ENCODE data around the gene PLAU.
"Not testable (repeated sequence)": the region's sequence is repeated elsewhere in the genome, so short reads cannot be mapped to it uniquely, and the experiment has no call there.

Gene PLAU

GRCh38 chr10:73894245-73894971, 16.5 kb upstream of the PLAU start:
- H3K4me1 ChIP-seq (ENCODE audit: low read length), result no peaks in the 10 kb centered on the region
- no peaks in the 10 kb centered on the region for H4K20me1 ChIP-seq (ENCODE audit: insufficient read depth, low read length)
- no peak overlapping the region for H3K4me3 ChIP-seq (ENCODE audit: low read length)
- H3K9ac ChIP-seq (ENCODE audit: low read length), result no peak overlapping the region
- H2AFZ ChIP-seq (ENCODE audit: low read length), result no peak overlapping the region
- H3K27me3 ChIP-seq (replicated peaks; ENCODE audit: insufficient read depth, low read length), result no peaks in the 10 kb centered on the region
- H3K79me2 ChIP-seq (ENCODE audit: low read length), result no peaks in the 10 kb centered on the region
- H3K9me3 ChIP-seq (replicated peaks; ENCODE audit: insufficient read depth, low read length), result no peaks in the 10 kb centered on the region
- DNase-seq, result no peak
- H3K27ac ChIP-seq (ENCODE audit: low read length), result no peak overlapping the region
- no peak for TF ChIP-seq CTCF (IDR thresholded peaks at IDR 0.05; ENCODE audit: low read length)
- TF ChIP-seq EZH2phosphoT487 (IDR thresholded peaks at IDR 0.05; ENCODE audit: low read length), result no peak
- no peak for TF ChIP-seq EZH2 (optimal IDR thresholded peaks at IDR 0.05; ENCODE audit: low read depth, low read length)
- no peaks in the 10 kb centered on the region for H3K9me2 ChIP-seq (replicated peaks; ENCODE audit: insufficient read depth, low read length)
- no peaks in the 10 kb centered on the region for H3F3A ChIP-seq (ENCODE audit: insufficient read depth, low read length)
- no peak overlapping the region for H3K4me2 ChIP-seq (ENCODE audit: low read depth, low read length)
- H3K36me3 ChIP-seq (replicated peaks; ENCODE audit: insufficient read depth, low read length), result no peaks in the 10 kb centered on the region

- H3F3A ChIP-seq (ENCODE audit: insufficient read depth, low read length); H3K9ac ChIP-seq (ENCODE audit: low read length); DNase-seq; H3K27me3 ChIP-seq (replicated peaks; ENCODE audit: insufficient read depth, low read length); H3K79me2 ChIP-seq (ENCODE audit: low read length); H3K27ac ChIP-seq (ENCODE audit: low read length); H3K9me2 ChIP-seq (replicated peaks; ENCODE audit: insufficient read depth, low read length); H3K4me1 ChIP-seq (ENCODE audit: low read length); H3K4me3 ChIP-seq (ENCODE audit: low read length); H2AFZ ChIP-seq (ENCODE audit: low read length); H4K20me1 ChIP-seq (ENCODE audit: insufficient read depth, low read length); H3K9me3 ChIP-seq (replicated peaks; ENCODE audit: insufficient read depth, low read length); H3K36me3 ChIP-seq (replicated peaks; ENCODE audit: insufficient read depth, low read length); H3K4me2 ChIP-seq (ENCODE audit: low read depth, low read length): not testable (repeated sequence)
These were observed 15.6 kb upstream of the PLAU start for GRCh38 chr10:73895381-73895780.

- Histone ChIP-seq H2AFZ (ENCODE audit: low read length) (no peak overlapping the region), H3K36me3 (replicated peaks; ENCODE audit: insufficient read depth, low read length) (no peaks in the 10 kb centered on the region), H3K4me2 (ENCODE audit: low read depth, low read length) (no peak overlapping the region), H3K9me2 (replicated peaks; ENCODE audit: insufficient read depth, low read length) (no peaks in the 10 kb centered on the region), H3K27ac (ENCODE audit: low read length) (no peak overlapping the region), H3K9me3 (replicated peaks; ENCODE audit: insufficient read depth, low read length) (no peaks in the 10 kb centered on the region), H3K9ac (ENCODE audit: low read length) (no peak overlapping the region), H3K4me1 (ENCODE audit: low read length) (no peaks in the 10 kb centered on the region), H4K20me1 (ENCODE audit: insufficient read depth, low read length) (no peaks in the 10 kb centered on the region), H3K27me3 (replicated peaks; ENCODE audit: insufficient read depth, low read length) (no peaks in the 10 kb centered on the region), H3F3A (ENCODE audit: insufficient read depth, low read length) (no peaks in the 10 kb centered on the region), H3K79me2 (ENCODE audit: low read length) (no peaks in the 10 kb centered on the region), H3K4me3 (ENCODE audit: low read length) (no peak overlapping the region)
- TF ChIP-seq EZH2phosphoT487 (IDR thresholded peaks at IDR 0.05; ENCODE audit: low read length) (no peak), EZH2 (optimal IDR thresholded peaks at IDR 0.05; ENCODE audit: low read depth, low read length) (no peak), CTCF (IDR thresholded peaks at IDR 0.05; ENCODE audit: low read length) (no peak)
- no peak for DNase-seq
These were observed 13.2 kb upstream of the PLAU start for GRCh38 chr10:73897693-73898092.

GRCh38 chr10:73898730-73899410, 12.1 kb upstream of the PLAU start:
- H3K4me1 ChIP-seq (ENCODE audit: low read length), result no peaks in the 10 kb centered on the region
- H3K27ac ChIP-seq (ENCODE audit: low read length), result no peak overlapping the region
- no peak overlapping the region for H3K4me2 ChIP-seq (ENCODE audit: low read depth, low read length)

More at GRCh38 chr10:73898730-73899410, 12.1 kb upstream of the PLAU start:
- TF ChIP-seq CTCF (IDR thresholded peaks at IDR 0.05; ENCODE audit: low read length) (no peak), EZH2 (optimal IDR thresholded peaks at IDR 0.05; ENCODE audit: low read depth, low read length) (no peak), EZH2phosphoT487 (IDR thresholded peaks at IDR 0.05; ENCODE audit: low read length) (no peak)
- H3K9ac ChIP-seq (ENCODE audit: low read length), result no peak overlapping the region
- H3K36me3 ChIP-seq (replicated peaks; ENCODE audit: insufficient read depth, low read length), result no peaks in the 10 kb centered on the region
- no peaks in the 10 kb centered on the region for H3K27me3 ChIP-seq (replicated peaks; ENCODE audit: insufficient read depth, low read length)
- H4K20me1 ChIP-seq (ENCODE audit: insufficient read depth, low read length), result no peaks in the 10 kb centered on the region
- H3K9me2 ChIP-seq (replicated peaks; ENCODE audit: insufficient read depth, low read length), result no peaks in the 10 kb centered on the region
- H3K79me2 ChIP-seq (ENCODE audit: low read length), result no peaks in the 10 kb centered on the region
- no peaks in the 10 kb centered on the region for H3K9me3 ChIP-seq (replicated peaks; ENCODE audit: insufficient read depth, low read length)
- no peak overlapping the region for H2AFZ ChIP-seq (ENCODE audit: low read length)
- no peak overlapping the region for H3K4me3 ChIP-seq (ENCODE audit: low read length)
- no peak for DNase-seq
- H3F3A ChIP-seq (ENCODE audit: insufficient read depth, low read length), result no peaks in the 10 kb centered on the region

Measured in MM.1S (cell line).